Gastroesophageal sphincter (tissue), 4 donors: ENCODE data around the gene NRIP2. TPM values are rescaled to one million over a fixed set of nuclear protein-coding genes. Genes with fewer than 3 reads are reported as not detected.

Experiments used
- ATAC-seq: fragments of 150-250 bp; one replicate; pipeline ENCODE4 v1.9.1; 2016; ENCODE audit warnings: mild to moderate bottlenecking, moderate library complexity
- H3K27ac ChIP-seq, 4 donors: fragments of 200-600 bp; sonication (generic) in 3 of 4; 1 replicate in 3 of 4; 2 replicates in 1 of 4; pipeline ENCODE4 v1.5.1; 2016 to 2019
- H3K27me3 ChIP-seq: fragments of 200-600 bp; sonication (generic); one replicate; pipeline ENCODE4 v1.5.1; 2019
- H3K36me3 ChIP-seq, 2 donors: fragments of 200-600 bp; sonication (generic); one replicate each; pipeline ENCODE4 v1.5.1; 2019; ENCODE audit warnings: control low read depth in 1 of 2
- H3K4me1 ChIP-seq, 3 donors: fragments of 200-600 bp; sonication (generic); 1 replicate in 2 of 3; 2 replicates in 1 of 3; pipeline ENCODE4 v1.5.1; 2016 to 2019; ENCODE audit warnings: control low read depth in 2 of 3
- H3K4me3 ChIP-seq, 2 donors: fragments of 200-600 bp; sonication (generic); one replicate each; pipeline ENCODE4 v1.5.1; 2019; ENCODE audit warnings: mild to moderate bottlenecking in 1 of 2, moderate library complexity in 1 of 2
- H3K9me3 ChIP-seq, 3 donors: fragments of 200-600 bp; sonication (generic); one replicate each; pipeline ENCODE4 v1.5.1; 2017 to 2019; ENCODE audit warnings: control low read depth in 2 of 3
- EP300 ChIP-seq: sonication (generic); formaldehyde crosslinking; IDR thresholded peaks from one replicate; pipeline ENCODE4 v1.6.1; 2017; ENCODE audit warnings: antibody characterized with exemption, mild to moderate bottlenecking
- POLR2A ChIP-seq, 2 donors: fragments of 450-650 bp; IDR thresholded peaks; one replicate each; pipeline ENCODE4 v1.6.1; 2017; ENCODE audit warnings: antibody characterized with exemption in 2 of 2, mild to moderate bottlenecking in 2 of 2, moderate library complexity in 1 of 2
- POLR2AphosphoS5 ChIP-seq: sonication (generic); formaldehyde crosslinking; IDR thresholded peaks from one replicate; pipeline ENCODE4 v1.6.1; 2017; ENCODE audit warnings: antibody characterized with exemption
- WGBS, 2 donors: methylation state at CpG; one replicate each; pipeline ENCODE4 v1.1.5; 2018; ENCODE audit warnings: low coverage in 1 of 2; 5-methylcytosine and 5-hydroxymethylcytosine counted together
- total RNA-seq, 4 donors: library from RNA; depleted of rRNA; stranded (reverse); fragments of >200 nt; gene quantifications; one replicate each; pipeline ENCODE4 v1.1.0, GENCODE V29; 2016
- TF ChIP-seq, protein P1 (sequence below), 4 experiments: fragments of 200-600 bp in 2 of 4; fragments of 450-650 bp in 2 of 4; sonication (generic) in 1 of 4; IDR thresholded peaks; one replicate each; pipeline ENCODE4 v1.5.1; 2017 to 2019; ENCODE audit warnings: antibody characterized with exemption in 4 of 4, mild to moderate bottlenecking in 2 of 4, moderate library complexity in 2 of 4

Gene NRIP2
- total RNA-seq, 4 donors from 2014 or later = 1.4 to 5.7 (median 1.9) TPM

GRCh38 chr12:2833810-2834209 lies 1.0 kb downstream of the NRIP2 start:
- TF ChIP-seq POLR2AphosphoS5 (no peak), POLR2A (IDR thresholded peaks at IDR 0.05) (no peak), EP300 (no peak)
- H3K27ac ChIP-seq = peak overlapping the region in 1 of 4 donors; percentile 69
- H3K36me3 ChIP-seq = peaks cover 0 to 46% of the 10 kb centered on the region in 2 donors
- H3K9me3 ChIP-seq = no peaks in the 10 kb centered on the region
- peak overlapping the region in 1 of 2 donors; percentile 38 for H3K4me3 ChIP-seq
- ATAC-seq = no peak
- 41 to 75% methylated on average over 3 to 4 of the region's 9 CpGs for WGBS, 2 donors
- peaks cover 0 to 13% (median 10%) of the 10 kb centered on the region in 3 donors for H3K4me1 ChIP-seq
- peaks cover 24% of the 10 kb centered on the region for H3K27me3 ChIP-seq

GRCh38 chr12:2833327-2833726 lies 1.5 kb downstream of the NRIP2 start:
- no peaks in the 10 kb centered on the region for H3K9me3 ChIP-seq
- no peak for TF ChIP-seq POLR2AphosphoS5
- TF ChIP-seq POLR2A (IDR thresholded peaks at IDR 0.05) = no peak
- TF ChIP-seq EP300 = no peak
- TF ChIP-seq, protein P1, sequence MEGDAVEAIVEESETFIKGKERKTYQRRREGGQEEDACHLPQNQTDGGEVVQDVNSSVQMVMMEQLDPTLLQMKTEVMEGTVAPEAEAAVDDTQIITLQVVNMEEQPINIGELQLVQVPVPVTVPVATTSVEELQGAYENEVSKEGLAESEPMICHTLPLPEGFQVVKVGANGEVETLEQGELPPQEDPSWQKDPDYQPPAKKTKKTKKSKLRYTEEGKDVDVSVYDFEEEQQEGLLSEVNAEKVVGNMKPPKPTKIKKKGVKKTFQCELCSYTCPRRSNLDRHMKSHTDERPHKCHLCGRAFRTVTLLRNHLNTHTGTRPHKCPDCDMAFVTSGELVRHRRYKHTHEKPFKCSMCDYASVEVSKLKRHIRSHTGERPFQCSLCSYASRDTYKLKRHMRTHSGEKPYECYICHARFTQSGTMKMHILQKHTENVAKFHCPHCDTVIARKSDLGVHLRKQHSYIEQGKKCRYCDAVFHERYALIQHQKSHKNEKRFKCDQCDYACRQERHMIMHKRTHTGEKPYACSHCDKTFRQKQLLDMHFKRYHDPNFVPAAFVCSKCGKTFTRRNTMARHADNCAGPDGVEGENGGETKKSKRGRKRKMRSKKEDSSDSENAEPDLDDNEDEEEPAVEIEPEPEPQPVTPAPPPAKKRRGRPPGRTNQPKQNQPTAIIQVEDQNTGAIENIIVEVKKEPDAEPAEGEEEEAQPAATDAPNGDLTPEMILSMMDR (IDR thresholded peaks at IDR 0.05) = no peak
- H3K4me1 ChIP-seq = peaks cover 0 to 13% (median 10%) of the 10 kb centered on the region in 3 donors
- H3K4me3 ChIP-seq = no peak overlapping the region
- 40 to 70% methylated on average over 1 to 2 of the region's 5 CpGs for WGBS, 2 donors
- ATAC-seq = no peak
- peaks cover 24% of the 10 kb centered on the region for H3K27me3 ChIP-seq
- H3K36me3 ChIP-seq = peaks cover 0 to 46% of the 10 kb centered on the region in 2 donors
- H3K27ac ChIP-seq = peak overlapping the region in 1 of 4 donors; percentile 69

DNA sequence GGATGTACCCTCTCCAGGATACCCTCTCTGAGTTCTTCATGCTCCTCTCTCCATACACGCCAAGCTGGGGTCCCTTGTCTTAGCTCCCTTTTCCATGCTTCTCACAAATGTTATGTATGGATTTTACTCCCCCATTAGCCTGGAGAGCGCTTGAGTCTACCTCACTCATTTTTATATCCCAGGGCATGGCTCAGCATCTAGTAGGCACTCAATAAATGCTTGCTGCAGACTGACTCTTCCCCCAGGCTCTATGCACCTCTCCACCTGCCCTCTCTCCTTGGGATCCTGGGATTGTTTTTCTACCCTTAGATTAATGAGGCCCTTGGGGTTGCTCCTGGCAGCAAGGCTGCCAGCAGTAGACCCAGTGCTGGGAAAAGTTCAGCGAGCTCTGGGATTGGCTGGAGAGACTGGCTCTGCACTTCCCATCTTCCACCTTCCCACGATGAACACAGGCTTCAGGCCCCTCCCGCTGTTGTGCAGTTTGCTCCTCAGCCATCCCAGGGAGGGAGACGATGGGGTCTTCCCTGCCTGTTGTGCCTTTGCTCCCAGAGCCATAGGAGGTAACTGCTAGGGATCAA lies 2.2 kb downstream of the NRIP2 start:
- H3K27ac ChIP-seq = peak overlapping the region in 1 of 4 donors; percentile 69
- H3K27me3 ChIP-seq = peaks cover 24% of the 10 kb centered on the region
- TF ChIP-seq POLR2A (IDR thresholded peaks at IDR 0.05) (no peak), POLR2AphosphoS5 (no peak), EP300 (no peak)
- TF ChIP-seq, protein P1 (IDR thresholded peaks at IDR 0.05) = no peak
- H3K4me1 ChIP-seq = peaks cover 0 to 13% (median 10%) of the 10 kb centered on the region in 3 donors
- ATAC-seq = no peak
- H3K4me3 ChIP-seq = no peak overlapping the region
- peaks cover 0 to 46% of the 10 kb centered on the region in 2 donors for H3K36me3 ChIP-seq
- 56 to 72% methylated on average over 3 to 5 of the region's 6 CpGs for whole genome bisulfite sequencing, 2 donors
- no peaks in the 10 kb centered on the region for H3K9me3 ChIP-seq

- H3K4me3 ChIP-seq = no peak overlapping the region
- H3K27ac ChIP-seq = no peak overlapping the region
- 86 to 95% methylated on average over 5 to 6 of the region's 6 CpGs for WGBS, 2 donors
- H3K36me3 ChIP-seq = peaks cover 0 to 79% of the 10 kb centered on the region in 2 donors
- no peak for TF ChIP-seq POLR2A (IDR thresholded peaks at IDR 0.05)
- no peak for TF ChIP-seq POLR2AphosphoS5
- TF ChIP-seq EP300 = no peak
- TF ChIP-seq, protein P1 (IDR thresholded peaks at IDR 0.05) = no peak
- H3K27me3 ChIP-seq = peaks cover under 1% of the 10 kb centered on the region
- peaks cover 0 to under 1% (median 0%) of the 10 kb centered on the region in 3 donors for H3K4me1 ChIP-seq
- ATAC-seq = no peak
- no peaks in the 10 kb centered on the region for H3K9me3 ChIP-seq
These were observed 5.6 kb downstream of the NRIP2 start for GRCh38 chr12:2829275-2829674.

DNA sequence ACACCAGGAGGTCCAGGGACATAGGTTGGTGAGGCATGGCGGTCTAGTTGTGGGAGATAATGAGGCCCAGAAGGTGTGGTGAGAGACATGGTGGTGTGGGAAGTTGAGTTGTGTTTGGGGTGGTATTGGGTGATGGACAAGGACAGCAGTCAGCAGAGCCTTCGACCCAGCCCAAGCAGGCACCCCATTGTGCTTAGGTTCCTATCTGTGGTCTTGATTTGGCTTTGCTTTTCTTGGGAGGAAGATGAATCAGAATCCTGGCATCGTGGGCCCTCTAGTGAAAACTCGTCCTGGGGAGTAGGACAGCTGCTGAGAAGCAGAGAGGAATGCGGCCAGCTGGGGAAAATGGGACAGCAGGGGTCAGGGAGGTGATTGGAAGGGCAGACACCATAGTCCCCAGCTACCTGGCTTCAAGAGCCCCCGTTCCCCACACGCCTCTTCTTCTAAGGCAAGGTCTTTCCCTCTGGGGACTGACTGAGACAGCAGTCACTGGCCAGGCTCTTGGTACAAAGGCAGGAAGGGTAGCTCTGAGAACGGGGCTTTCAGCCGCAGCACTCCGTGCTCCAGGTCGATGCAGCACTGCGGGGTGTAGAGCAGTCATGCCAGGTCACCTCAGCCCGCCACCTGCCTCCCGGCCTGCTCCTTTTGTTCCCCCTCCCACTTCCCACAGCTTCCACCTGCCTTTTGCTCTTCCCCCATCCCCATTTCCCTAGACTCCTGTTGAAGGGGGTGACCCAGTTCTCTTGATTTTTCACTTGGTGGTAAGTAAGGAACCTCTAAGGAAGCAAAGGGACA lies 7.9 kb downstream of the NRIP2 start:
- ATAC-seq = no peak
- H3K4me3 ChIP-seq = no peak overlapping the region
- H3K27me3 ChIP-seq = no peaks in the 10 kb centered on the region
- TF ChIP-seq EP300 = no peak
- TF ChIP-seq POLR2AphosphoS5 = no peak
- TF ChIP-seq, protein P1 (IDR thresholded peaks at IDR 0.05) = no peak
- no peak for TF ChIP-seq POLR2A (IDR thresholded peaks at IDR 0.05)
- H3K27ac ChIP-seq = no peak overlapping the region
- H3K36me3 ChIP-seq = peaks cover 0 to 100% of the 10 kb centered on the region in 2 donors
- no peaks in the 10 kb centered on the region for H3K4me1 ChIP-seq
- WGBS, 2 donors = 20 to 92% methylated on average over 1 to 7 of the region's 14 CpGs
- H3K9me3 ChIP-seq = no peaks in the 10 kb centered on the region
